ENCODE data around the gene PDZRN4.
"Not testable (repeated sequence)": the region's sequence is repeated elsewhere in the genome, so short reads cannot be mapped to it uniquely, and the experiment has no call there.

PDZRN4 gene

DNA sequence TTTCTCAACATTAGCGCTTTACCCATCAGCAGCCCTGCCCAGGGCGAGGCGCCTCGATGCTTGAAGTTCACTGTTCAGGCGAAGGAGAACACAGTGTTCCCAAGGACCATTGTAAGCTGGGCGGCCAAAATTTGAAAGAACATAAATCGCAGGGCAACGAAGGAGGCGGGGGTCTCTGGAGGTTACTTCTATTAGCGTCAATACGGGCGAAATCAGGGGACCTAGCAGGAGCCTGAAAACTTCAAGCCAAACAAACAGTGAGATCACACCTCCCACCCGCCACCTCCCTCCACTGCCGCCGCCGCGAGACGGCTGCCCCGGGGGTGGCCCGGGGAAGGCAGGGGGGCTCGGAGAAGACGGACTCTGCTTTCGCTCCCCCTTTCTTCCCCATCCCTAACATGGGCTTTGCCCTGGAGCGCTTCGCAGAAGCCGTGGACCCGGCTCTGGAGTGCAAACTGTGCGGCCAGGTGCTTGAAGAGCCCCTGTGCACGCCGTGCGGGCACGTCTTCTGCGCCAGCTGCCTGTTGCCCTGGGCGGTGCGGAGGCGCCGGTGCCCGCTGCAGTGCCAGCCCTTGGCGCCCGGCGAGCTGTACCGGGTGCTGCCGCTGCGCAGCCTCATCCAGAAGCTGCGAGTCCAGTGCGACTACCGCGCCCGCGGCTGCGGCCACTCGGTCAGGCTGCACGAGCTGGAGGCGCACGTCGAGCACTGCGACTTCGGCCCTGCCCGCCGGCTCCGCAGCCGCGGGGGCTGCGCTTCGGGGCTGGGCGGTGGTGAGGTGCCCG is at the start of gene PDZRN4:
PDZRN4 (plus strand) TSS at position 263 of the 783 bp plus-strand sequence.
- no peak for ATAC-seq

GRCh38 chr12:41140117-41140516 is 48.0 kb upstream of the PDZRN4 start:
- ATAC-seq, result no peak

- ATAC-seq, result no peak
Measured at GRCh38 chr12:41141104-41141503, 47.0 kb upstream of the PDZRN4 start.

DNA sequence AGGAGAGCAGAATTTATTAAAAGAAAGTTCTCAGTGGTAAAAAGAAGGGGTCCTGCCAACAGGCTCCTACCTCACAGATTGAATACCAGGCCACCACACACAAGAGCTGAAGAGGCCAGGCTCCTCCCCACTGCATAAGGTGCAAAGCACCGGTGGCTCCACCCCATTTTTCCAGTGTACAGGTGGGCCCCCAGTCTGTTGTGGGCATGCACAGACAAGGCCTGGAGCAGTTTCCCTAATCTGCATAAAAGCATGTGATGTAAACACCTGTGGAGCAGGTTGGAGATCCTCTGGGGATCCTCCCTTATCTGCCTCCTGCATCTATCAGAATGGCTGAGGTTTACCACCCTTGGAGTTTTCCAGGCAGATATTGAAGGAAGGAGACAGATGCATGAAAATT is 45.7 kb upstream of the PDZRN4 start:
- ATAC-seq, result no peak

DNA sequence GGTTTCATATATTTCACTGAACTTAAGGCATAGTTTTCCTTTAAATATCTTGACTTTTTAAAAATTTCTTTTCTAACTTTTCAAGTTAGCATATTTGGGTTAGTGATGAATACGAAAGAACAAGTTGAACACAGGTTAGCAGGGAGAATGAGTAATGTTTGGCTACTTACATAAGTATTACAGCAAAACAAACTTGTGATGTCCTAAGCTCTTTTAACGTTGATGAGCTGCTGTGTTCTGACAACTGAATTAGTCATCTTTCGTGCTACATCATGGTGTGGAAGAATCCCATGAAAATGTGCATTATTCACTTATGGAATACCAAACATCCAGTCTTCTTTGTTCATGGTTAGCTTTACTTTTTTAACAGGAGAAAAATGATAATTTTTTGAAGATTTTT is 36.3 kb upstream of the PDZRN4 start:
- no peak for ATAC-seq

GRCh38 chr12:41162461-41162860 is 25.7 kb upstream of the PDZRN4 start:
- ATAC-seq, result no peak

DNA sequence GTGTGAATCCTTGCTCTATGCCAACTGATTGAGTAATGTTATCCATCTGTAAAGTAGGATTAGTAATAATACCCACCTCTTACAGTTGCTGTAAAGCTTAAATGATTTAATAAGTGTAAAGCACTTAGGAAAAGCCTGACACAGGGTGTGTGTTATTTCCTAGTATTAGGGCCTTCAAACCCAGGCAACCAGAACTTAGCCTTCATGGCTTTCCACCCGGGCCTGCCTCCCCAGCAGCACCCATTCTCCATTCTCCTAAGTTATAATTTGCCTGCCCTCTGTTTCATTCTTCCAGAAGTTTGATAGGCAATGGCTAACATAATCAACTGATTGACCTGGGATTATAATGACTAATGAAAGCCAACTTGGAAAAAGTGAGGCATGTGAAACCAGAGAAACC is 20.4 kb upstream of the PDZRN4 start:
- ATAC-seq, result no peak

DNA sequence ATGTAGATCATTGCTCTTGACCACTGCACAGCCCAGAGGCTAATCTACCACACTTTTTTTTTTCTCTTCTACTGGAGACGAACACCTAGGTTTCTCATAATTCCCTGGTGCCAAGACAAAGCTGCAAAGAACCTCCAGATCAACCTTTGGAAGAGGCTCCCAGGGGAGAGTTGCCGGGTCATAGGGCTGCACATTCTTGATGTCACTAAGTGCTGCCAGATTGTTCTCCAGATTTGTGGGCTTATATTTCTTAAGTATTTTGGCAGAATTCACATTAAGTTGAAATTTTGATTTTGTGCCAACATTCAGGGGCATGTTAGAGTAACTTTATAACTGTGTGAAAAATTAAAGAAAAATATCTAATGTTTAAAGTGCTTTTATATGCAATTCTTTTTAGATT is 13.5 kb upstream of the PDZRN4 start:
- ATAC-seq, result no peak

DNA sequence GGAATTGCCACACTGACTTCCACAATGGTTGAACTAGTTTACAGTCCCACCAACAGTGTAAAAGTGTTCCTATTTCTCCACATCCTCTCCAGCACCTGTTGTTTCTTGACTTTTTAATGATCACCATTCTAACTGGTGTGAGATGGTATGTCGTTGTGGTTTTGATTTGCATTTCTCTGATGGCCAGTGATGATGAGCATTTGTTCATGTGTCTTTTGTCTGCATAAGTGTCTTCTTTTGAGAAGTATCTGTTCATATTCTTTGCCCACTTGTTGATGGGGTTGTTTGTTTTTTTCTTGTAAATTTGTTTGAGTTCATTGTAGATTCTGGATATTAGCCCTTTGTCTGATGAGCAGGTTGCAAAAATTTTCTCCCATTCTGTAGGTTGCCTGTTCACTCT is 8.6 kb upstream of the PDZRN4 start:
- ATAC-seq, result not testable (repeated sequence)

- no peak for ATAC-seq
Measured at GRCh38 chr12:41184864-41185263, 3.3 kb upstream of the PDZRN4 start.

GRCh38 chr12:41186026-41186425 is 2.1 kb upstream of the PDZRN4 start:
- no peak for ATAC-seq

DNA sequence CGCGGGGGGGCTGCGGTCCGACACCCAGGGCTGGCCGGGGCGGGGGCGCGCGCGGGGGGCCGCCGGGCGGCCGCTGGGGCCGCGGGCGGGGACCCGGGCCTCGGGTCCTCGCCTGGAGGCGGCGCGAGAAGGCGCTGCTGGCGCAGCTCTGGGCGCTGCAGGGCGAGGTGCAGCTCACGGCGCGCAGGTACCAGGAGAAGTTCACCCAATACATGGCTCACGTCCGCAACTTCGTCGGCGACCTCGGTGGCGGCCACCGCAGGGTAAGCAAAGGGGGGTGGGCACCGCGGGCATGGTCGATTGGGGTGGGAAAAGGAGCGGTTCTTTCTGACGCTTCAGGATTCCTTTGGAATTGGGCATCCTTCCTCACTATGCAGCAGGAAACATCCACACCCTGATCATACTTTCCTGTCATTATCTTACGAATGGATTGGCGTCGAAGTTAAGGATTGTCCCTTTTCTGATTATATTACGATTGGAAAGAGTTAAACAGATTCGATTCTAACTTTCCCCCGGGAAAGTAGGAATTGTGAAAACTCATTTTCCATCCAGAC is 798 bp downstream of the PDZRN4 start:
- ATAC-seq, result no peak

- ATAC-seq, result no peak
Measured at GRCh38 chr12:41189395-41190251, 1.5 kb downstream of the PDZRN4 start.

DNA sequence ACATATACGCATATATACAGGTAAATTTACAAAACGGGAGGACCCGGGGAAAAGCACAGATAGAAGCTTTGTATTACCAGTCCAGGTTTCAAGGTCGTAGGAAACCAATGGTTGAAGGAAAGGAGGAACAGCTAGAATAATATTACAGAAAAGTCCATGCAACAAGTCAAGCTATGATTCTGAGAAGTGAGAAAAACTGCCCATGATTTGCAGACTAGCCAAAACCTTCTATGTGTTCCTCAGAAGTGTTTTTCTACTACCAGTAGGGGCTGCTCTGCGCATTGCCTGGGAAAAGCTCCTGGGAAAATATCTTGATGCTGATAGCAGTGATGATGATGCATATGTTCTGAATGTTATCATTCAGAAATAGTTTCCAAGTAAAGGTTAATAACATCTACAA is 2.2 kb downstream of the PDZRN4 start:
- no peak for ATAC-seq

DNA sequence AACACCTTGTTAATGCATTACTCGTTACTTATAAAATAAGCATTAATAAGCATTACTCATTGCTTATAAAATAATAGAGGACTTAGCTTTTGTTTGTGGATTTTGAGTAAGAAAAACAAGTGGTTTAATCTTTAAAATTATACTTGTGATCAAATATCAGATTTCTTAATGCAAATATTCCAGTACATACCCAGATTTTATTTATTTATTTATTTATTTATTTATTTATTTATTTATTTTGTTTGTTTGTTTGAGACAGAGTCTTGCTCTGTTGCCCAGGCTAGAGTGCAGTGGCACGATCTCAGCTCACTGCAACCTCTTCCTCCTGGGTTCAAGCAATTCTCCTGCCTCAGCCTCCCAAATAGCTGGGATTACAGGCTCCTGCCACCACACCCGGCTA is 3.4 kb downstream of the PDZRN4 start:
- not testable (repeated sequence) for ATAC-seq

DNA sequence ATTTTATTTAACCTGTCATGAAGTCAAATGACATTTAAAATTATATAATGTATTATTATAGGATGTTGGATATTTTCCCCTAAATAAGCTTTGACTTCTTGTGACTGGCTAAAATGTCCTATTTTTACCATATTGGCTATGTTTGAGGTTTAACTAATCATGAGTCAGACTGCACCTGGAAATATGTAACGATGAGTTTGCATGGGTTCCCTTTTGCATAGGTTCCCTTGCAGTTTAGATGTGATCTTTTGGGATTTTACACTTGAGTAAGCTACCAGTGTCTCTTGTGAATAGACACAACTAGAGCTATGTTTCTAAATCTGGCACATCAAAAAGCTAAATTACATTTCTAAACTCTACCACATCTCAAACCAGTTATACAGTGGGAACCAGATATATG is 5.2 kb downstream of the PDZRN4 start:
- no peak for ATAC-seq

DNA sequence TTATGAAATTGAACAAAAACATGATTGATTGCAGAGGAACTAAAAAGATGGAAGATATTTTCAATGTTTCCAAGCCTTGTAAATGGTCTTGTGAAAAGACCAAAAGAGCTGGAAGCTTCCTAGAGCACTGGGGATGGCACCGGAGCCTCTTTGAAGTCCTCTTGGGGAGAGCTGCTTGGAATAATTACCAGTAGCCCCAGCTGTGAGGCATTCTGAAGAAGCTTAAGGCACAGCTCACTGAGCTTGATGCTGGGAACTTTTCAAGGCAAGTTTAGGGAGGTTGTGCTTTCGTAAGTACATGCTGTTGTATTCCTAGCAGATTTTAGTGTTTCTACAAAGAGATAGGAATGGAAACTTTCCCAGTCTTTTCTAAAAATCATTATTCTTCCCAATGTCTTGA is 13.9 kb downstream of the PDZRN4 start:
- no peak for ATAC-seq

DNA sequence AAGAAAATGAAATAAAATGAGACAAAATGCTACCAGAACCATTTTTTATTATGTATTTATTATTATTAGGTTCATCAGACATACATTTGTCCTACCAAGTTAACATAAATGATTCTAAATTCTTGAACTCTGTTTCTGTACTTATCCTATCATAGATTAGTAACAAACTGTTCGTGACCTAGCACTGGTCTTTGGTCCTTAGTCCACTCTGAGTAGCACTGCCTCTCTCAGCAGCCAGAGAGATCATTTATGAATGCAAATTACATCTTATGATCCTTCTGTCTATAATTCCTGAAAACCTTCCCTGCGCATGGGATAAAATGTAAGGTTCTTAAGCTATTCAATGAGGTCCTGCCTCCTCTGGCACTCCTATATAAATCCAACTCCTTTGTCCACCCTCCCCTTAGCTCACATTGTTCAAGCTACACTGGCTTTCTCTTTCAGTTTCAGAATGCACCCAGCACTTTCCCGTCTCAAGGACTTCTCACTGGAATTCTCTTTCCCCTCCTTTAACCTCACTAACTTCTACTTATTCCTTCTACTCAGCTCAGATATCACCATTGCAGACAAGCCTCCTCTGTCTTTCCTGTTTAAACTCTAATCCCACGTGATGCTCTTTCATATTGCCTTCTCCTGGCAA is 17.1 kb downstream of the PDZRN4 start:
- no peak for ATAC-seq

DNA sequence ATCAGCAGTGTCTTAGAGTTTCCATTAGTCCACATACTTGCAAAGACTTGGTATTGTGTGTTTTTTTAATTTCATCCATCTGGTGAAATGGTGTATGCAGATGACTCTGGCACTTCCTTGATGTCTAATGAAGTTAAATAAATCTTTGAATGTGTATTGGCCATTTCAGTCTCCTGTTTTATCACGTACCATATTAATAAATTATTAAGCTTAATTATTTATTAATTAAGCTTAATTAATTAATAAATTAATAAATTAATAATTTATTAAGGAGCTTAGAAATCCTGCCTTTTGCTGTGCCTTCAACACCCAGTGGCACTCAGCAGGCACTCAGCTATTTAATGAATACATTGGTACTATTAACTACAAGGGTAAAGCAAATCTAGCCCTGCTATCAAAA is 18.2 kb downstream of the PDZRN4 start:
- ATAC-seq, result no peak

- no peak for ATAC-seq
Measured at GRCh38 chr12:41211448-41211847, 23.3 kb downstream of the PDZRN4 start.

DNA sequence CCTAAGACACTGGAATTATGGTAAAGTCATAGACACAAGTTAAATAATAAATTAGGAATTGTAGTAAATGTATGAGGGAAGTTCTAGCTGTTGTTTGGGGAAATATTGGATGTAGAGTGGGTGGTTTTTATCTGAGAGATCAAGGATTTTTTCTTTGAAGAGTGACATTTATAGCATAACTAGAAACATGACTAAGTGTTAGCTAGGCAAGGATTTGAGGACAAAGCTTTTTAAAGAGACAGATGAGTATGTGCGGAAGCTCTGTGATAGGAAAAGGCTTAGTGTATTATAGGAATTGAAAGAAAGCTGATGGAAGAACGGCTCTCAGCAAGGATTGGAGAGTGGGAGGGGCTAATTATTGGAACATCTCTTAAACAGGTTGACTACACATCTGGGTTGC is 24.5 kb downstream of the PDZRN4 start:
- ATAC-seq, result no peak

DNA sequence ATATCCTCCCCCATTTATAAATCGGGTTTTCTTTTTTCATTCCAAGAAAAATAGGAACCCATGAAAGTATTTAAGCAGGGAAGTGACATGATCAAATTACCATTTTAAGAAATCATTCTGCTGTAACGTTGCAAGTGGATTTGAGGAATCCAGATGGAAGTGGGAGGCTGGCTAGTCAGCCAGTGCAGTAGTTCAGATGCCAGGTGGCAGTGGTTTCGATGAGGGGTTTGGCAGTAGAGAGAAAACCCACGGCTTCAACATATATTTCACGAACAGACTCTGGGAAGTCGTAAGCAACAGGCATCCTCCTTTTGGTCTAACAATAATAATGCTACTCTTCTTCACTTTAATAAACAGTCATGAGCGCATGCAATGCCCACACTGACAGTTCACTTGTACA is 25.0 kb downstream of the PDZRN4 start:
- ATAC-seq, result no peak

GRCh38 chr12:41213648-41214047 is 25.5 kb downstream of the PDZRN4 start:
- ATAC-seq, result no peak

All from activated CD4-positive, CD25-positive, alpha-beta regulatory T cell treated with anti-CD3 and anti-CD28 coated beads, Interleukin-2, amount 50 U/mL, for 24 hours (primary cell).